HG03521 (cell line): Measurements from ENCODE around the gene VCL.
"Not testable (repeated sequence)": the region's sequence is repeated elsewhere in the genome, so short reads cannot be mapped to it uniquely, and the experiment has no call there.

ENCODE experiments used
- ATAC-seq: cut with Tn5 transposase; IDR thresholded peaks from one replicate; pipeline ENCODE4 v1.9.1; 2021; ENCODE audit warnings: mild to moderate bottlenecking, moderate library complexity; ENCODE audit not compliant: unreplicated experiment

The VCL gene

GRCh38 chr10:73971636-73972354 is 26.1 kb upstream of the VCL start:
- no peak for ATAC-seq

GRCh38 chr10:73973427-73973826 is 24.5 kb upstream of the VCL start:
- no peak for ATAC-seq

GRCh38 chr10:73974309-73974946 is 23.5 kb upstream of the VCL start:
- ATAC-seq: no peak

GRCh38 chr10:73975388-73975787 is 22.5 kb upstream of the VCL start:
- no peak for ATAC-seq

- ATAC-seq: no peak
These were observed 18.6 kb upstream of the VCL start for GRCh38 chr10:73979141-73979808.

GRCh38 chr10:73979809-73980433 is 18.0 kb upstream of the VCL start:
- no peak for ATAC-seq

GRCh38 chr10:73981812-73982211 is 16.1 kb upstream of the VCL start:
- no peak for ATAC-seq

GRCh38 chr10:73983096-73984047 is 14.5 kb upstream of the VCL start:
- ATAC-seq: no peak

GRCh38 chr10:73989594-73990150 is 8.2 kb upstream of the VCL start:
- no peak for ATAC-seq

- ATAC-seq: no peak
These were observed 6.6 kb upstream of the VCL start for GRCh38 chr10:73991203-73991883.

GRCh38 chr10:73991884-73992245 is 6.1 kb upstream of the VCL start:
- no peak for ATAC-seq

- ATAC-seq: no peak
These were observed 4.8 kb upstream of the VCL start for GRCh38 chr10:73992899-73993788.

GRCh38 chr10:73995035-73995358 is 2.9 kb upstream of the VCL start:
- ATAC-seq: no peak

- peak; percentile 12 for ATAC-seq
These were observed 492 bp upstream of the VCL start for GRCh38 chr10:73997461-73997786.

- no peak for ATAC-seq
These were observed 660 bp downstream of the VCL start for GRCh38 chr10:73998623-73998928.

GRCh38 chr10:73998929-73999691 is 1.2 kb downstream of the VCL start:
- no peak for ATAC-seq

- no peak for ATAC-seq
These were observed 1.8 kb downstream of the VCL start for GRCh38 chr10:73999703-74000102.

- ATAC-seq: not testable (repeated sequence)
These were observed 2.3 kb downstream of the VCL start for GRCh38 chr10:74000244-74000643.
